Upper lobe of left lung (tissue), 4 donors: ENCODE results near the gene ST6GALNAC2.

ENCODE experiments used
- CTCF ChIP-seq, 6 experiments: fragments of 450-650 bp in 4 of 6; fragments of 200-600 bp in 2 of 6; sonication (generic) in 2 of 6; IDR thresholded peaks; one replicate each; pipeline ENCODE4 v1.5.1; 2016 to 2019; ENCODE audit warnings: antibody characterized with exemption in 6 of 6
- EP300 ChIP-seq, 4 donors: sonication (generic); formaldehyde crosslinking; IDR thresholded peaks; one replicate each; pipeline ENCODE4 v1.5.1; 2017; ENCODE audit warnings: antibody characterized with exemption in 4 of 4, control low read depth in 2 of 4
- POLR2A ChIP-seq, 4 donors: fragments of 450-650 bp; IDR thresholded peaks; one replicate each; pipeline ENCODE4 v1.5.1; 2016 to 2017; ENCODE audit warnings: antibody characterized with exemption in 4 of 4, mild to moderate bottlenecking in 2 of 4
- POLR2AphosphoS5 ChIP-seq, 2 donors: sonication (generic); formaldehyde crosslinking; IDR thresholded peaks; one replicate each; pipeline ENCODE4 v1.5.1; 2017; ENCODE audit warnings: antibody characterized with exemption in 2 of 2

DNA sequence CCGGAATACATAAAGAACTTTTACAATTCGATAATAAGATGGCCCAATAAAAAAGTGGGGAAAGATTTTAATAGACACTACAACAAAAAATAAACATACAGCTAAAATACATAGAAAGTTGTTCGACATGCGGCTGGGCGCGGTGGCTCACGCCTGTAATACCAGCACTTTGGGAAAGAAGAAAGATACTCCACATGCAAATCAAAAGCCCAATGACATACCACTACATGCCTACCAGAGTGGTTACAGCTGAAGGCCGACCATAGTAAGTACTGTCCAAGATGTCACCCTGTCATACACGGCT is 36.5 kb downstream of the ST6GALNAC2 start:
- TF ChIP-seq CTCF (IDR thresholded peaks at IDR 0.05) = no peak
- no peak for TF ChIP-seq POLR2AphosphoS5 (IDR thresholded peaks at IDR 0.05)
- no peak for TF ChIP-seq EP300 (IDR thresholded peaks at IDR 0.05)
- TF ChIP-seq POLR2A (IDR thresholded peaks at IDR 0.05) = no peak
